Neuronal stem cell (in vitro differentiated cells): Measurements from ENCODE around the gene SIL1.

Source experiments
- DNase-seq: peaks from one replicate; pipeline ENCODE4 v3.0.0-alpha.2; 2013; ENCODE audit warnings: low spot score
- H2AFZ ChIP-seq: one replicate; pipeline ENCODE4 v1.6.1; 2013; ENCODE audit warnings: mild to moderate bottlenecking, low read length, inconsistent platforms
- H2AK5ac ChIP-seq: 2 replicates; pipeline ENCODE4 v1.6.1; 2013; ENCODE audit warnings: low read depth, mild to moderate bottlenecking, inconsistent platforms, low read length, moderate library complexity, mixed read lengths
- H2BK120ac ChIP-seq: 2 replicates; pipeline ENCODE4 v1.6.1; 2013; ENCODE audit warnings: low read depth, mild to moderate bottlenecking, inconsistent platforms, low read length, moderate library complexity, mixed read lengths
- H2BK12ac ChIP-seq: one replicate; pipeline ENCODE4 v1.6.1; 2013; ENCODE audit warnings: low read length, inconsistent platforms
- H2BK15ac ChIP-seq: 2 replicates; pipeline ENCODE4 v1.6.1; 2013; ENCODE audit warnings: mild to moderate bottlenecking, low read length, inconsistent platforms, mixed read lengths
- H2BK5ac ChIP-seq: one replicate; pipeline ENCODE4 v1.6.1; 2013; ENCODE audit warnings: inconsistent platforms, mild to moderate bottlenecking, low read length, moderate library complexity
- H3K14ac ChIP-seq: one replicate; pipeline ENCODE4 v1.6.1; 2013; ENCODE audit warnings: low read length, inconsistent platforms
- H3K18ac ChIP-seq: 2 replicates; pipeline ENCODE4 v1.6.1; 2013; ENCODE audit warnings: low read length, inconsistent platforms
- H3K23ac ChIP-seq: 2 replicates; pipeline ENCODE4 v1.6.1; 2013; ENCODE audit warnings: low read depth, mild to moderate bottlenecking, mixed read lengths, low read length, inconsistent platforms; ENCODE audit not compliant: poor library complexity
- H3K27ac ChIP-seq: replicated peaks from 3 replicates; pipeline ENCODE4 v1.5.1; 2013; ENCODE audit warnings: low read length, inconsistent platforms
- H3K27me3 ChIP-seq, 3 experiments: 2 replicates each; pipeline ENCODE4 v1.6.1; 2013; ENCODE audit warnings: low read length in 3 of 3, mild to moderate bottlenecking in 2 of 3, inconsistent platforms in 1 of 3, low read depth in 1 of 3, mixed read lengths in 1 of 3, moderate library complexity in 1 of 3; ENCODE audit not compliant: control insufficient read depth in 3 of 3, insufficient read depth in 3 of 3
- H3K36me3 ChIP-seq, 2 donors: replicated peaks in 1 of 2; 2 replicates each; pipeline ENCODE4 v1.6.1; 2013; ENCODE audit warnings: low read length in 2 of 2; ENCODE audit not compliant: control insufficient read depth in 2 of 2, insufficient read depth in 2 of 2
- H3K4ac ChIP-seq: 2 replicates; pipeline ENCODE4 v1.6.1; 2013; ENCODE audit warnings: inconsistent platforms, mild to moderate bottlenecking, low read length, moderate library complexity
- H3K4me1 ChIP-seq, 2 donors: 1 replicate in 1 of 2; 2 replicates in 1 of 2; pipeline ENCODE4 v1.6.1; 2013; ENCODE audit warnings: low read length in 2 of 2, low read depth in 1 of 2; ENCODE audit not compliant: control insufficient read depth in 2 of 2, insufficient read depth in 1 of 2
- H3K4me2 ChIP-seq: one replicate; pipeline ENCODE4 v1.6.1; 2013; ENCODE audit warnings: mild to moderate bottlenecking, low read length, inconsistent platforms; ENCODE audit not compliant: insufficient read depth, poor library complexity, severe bottlenecking
- H3K4me3 ChIP-seq, 2 donors: 2 replicates each; pipeline ENCODE4 v1.5.1; 2013; ENCODE audit warnings: low read length in 2 of 2, mild to moderate bottlenecking in 2 of 2, inconsistent platforms in 1 of 2, moderate library complexity in 1 of 2
- H3K79me1 ChIP-seq: one replicate; pipeline ENCODE4 v1.6.1; 2013; ENCODE audit warnings: low read depth, mild to moderate bottlenecking, inconsistent platforms, low read length, moderate library complexity
- H3K9ac ChIP-seq: one replicate; pipeline ENCODE4 v1.6.1; 2013; ENCODE audit warnings: mild to moderate bottlenecking, low read depth, low read length, inconsistent platforms; ENCODE audit not compliant: poor library complexity
- H3K9me3 ChIP-seq, 2 donors: replicated peaks in 1 of 2; 2 replicates each; pipeline versions ENCODE3 to v1.6.1; 2013; ENCODE audit warnings: low read length in 2 of 2, mild to moderate bottlenecking in 2 of 2, inconsistent platforms in 1 of 2, low read depth in 1 of 2, mixed read lengths in 1 of 2, moderate library complexity in 1 of 2; ENCODE audit not compliant: control insufficient read depth in 2 of 2, insufficient read depth in 1 of 2
- H4K8ac ChIP-seq: one replicate; pipeline ENCODE4 v1.6.1; 2013; ENCODE audit warnings: low read depth, mild to moderate bottlenecking, inconsistent platforms, low read length, moderate library complexity
- H4K91ac ChIP-seq: one replicate; pipeline ENCODE4 v1.6.1; 2013; ENCODE audit warnings: low read length, low read depth, mild to moderate bottlenecking, inconsistent platforms; ENCODE audit not compliant: poor library complexity
- WGBS, 2 donors: extraction: QIAGEN DNeasy Blood & Tissue Kit; methylation state at CpG; one replicate each; pipeline ENCODE4 v1.1.7; 2013; ENCODE audit warnings: missing lambda C conversion rate in 2 of 2, mixed read lengths in 1 of 2; ENCODE audit not compliant: insufficient read length in 2 of 2, insufficient replicate concordance in 1 of 2; ENCODE audit errors: extremely low coverage in 2 of 2; 5-methylcytosine and 5-hydroxymethylcytosine counted together

SIL1 gene

GRCh38 chr5:139124774-139125520 lies 73.2 kb downstream of the SIL1 start:
- Histone ChIP-seq H3K79me1 (no peaks in the 10 kb centered on the region), H3K18ac (no peak overlapping the region), H3K4me1 (no peaks in the 10 kb centered on the region), H3K23ac (no peak overlapping the region), H2BK120ac (no peak overlapping the region), H2AFZ (no peak overlapping the region), H2BK12ac (no peak overlapping the region), H2BK15ac (no peak overlapping the region), H2BK5ac (no peak overlapping the region), H3K4me2 (no peak overlapping the region), H4K91ac (no peak overlapping the region), H4K8ac (no peak overlapping the region), H2AK5ac (no peak overlapping the region), H3K4me3 (no peak overlapping the region), H3K27me3 (no peaks in the 10 kb centered on the region), H3K14ac (no peak overlapping the region), H3K9me3 (no peaks in the 10 kb centered on the region), H3K36me3 (peaks cover 0 to 20% of the 10 kb centered on the region in 2 donors), H3K9ac (no peak overlapping the region), H3K27ac (no peak overlapping the region), H3K4ac (no peak overlapping the region)
- no CpG with 5 or more reads among the region's 8 CpGs for WGBS, 2 donors
- DNase-seq = no peak

- H3K18ac ChIP-seq = no peak overlapping the region
- no peak overlapping the region for H3K4me3 ChIP-seq
- no peak for DNase-seq
- H3K9me3 ChIP-seq = no peaks in the 10 kb centered on the region
- H3K36me3 ChIP-seq = peaks cover 0 to 32% of the 10 kb centered on the region in 2 donors
- H3K4me2 ChIP-seq = no peak overlapping the region
- H4K91ac ChIP-seq = no peak overlapping the region
- no peak overlapping the region for H2AK5ac ChIP-seq
- no peak overlapping the region for H3K23ac ChIP-seq
- H3K79me1 ChIP-seq = no peaks in the 10 kb centered on the region
- no peak overlapping the region for H2AFZ ChIP-seq
- H3K9ac ChIP-seq = no peak overlapping the region
- H3K27ac ChIP-seq = no peak overlapping the region
- no peaks in the 10 kb centered on the region for H3K4me1 ChIP-seq
- no peak overlapping the region for H2BK5ac ChIP-seq
- no peak overlapping the region for H3K14ac ChIP-seq
- no peak overlapping the region for H3K4ac ChIP-seq
- H2BK12ac ChIP-seq = no peak overlapping the region
- no peak overlapping the region for H4K8ac ChIP-seq
- no peak overlapping the region for H2BK120ac ChIP-seq
- H3K27me3 ChIP-seq = no peaks in the 10 kb centered on the region
- WGBS, 2 donors = no CpG with 5 or more reads among the region's 5 CpGs
- no peak overlapping the region for H2BK15ac ChIP-seq
Observed at GRCh38 chr5:139121120-139121519, 77.0 kb downstream of the SIL1 start.

GRCh38 chr5:139120521-139120920 lies 77.6 kb downstream of the SIL1 start:
- Histone ChIP-seq H3K4me1 (no peaks in the 10 kb centered on the region), H3K36me3 (peaks cover 0 to 32% of the 10 kb centered on the region in 2 donors), H3K27me3 (no peaks in the 10 kb centered on the region), H3K79me1 (no peaks in the 10 kb centered on the region), H3K18ac (no peak overlapping the region), H3K4me3 (no peak overlapping the region), H2BK15ac (no peak overlapping the region), H4K91ac (no peak overlapping the region), H2AK5ac (no peak overlapping the region), H2BK12ac (no peak overlapping the region), H3K27ac (no peak overlapping the region), H2AFZ (no peak overlapping the region), H2BK120ac (no peak overlapping the region), H4K8ac (no peak overlapping the region), H3K23ac (no peak overlapping the region), H3K9me3 (no peaks in the 10 kb centered on the region), H3K14ac (no peak overlapping the region), H3K4me2 (no peak overlapping the region), H3K4ac (no peak overlapping the region), H3K9ac (no peak overlapping the region), H2BK5ac (no peak overlapping the region)
- no peak for DNase-seq
- no CpG with 5 or more reads among the region's 4 CpGs for WGBS, 2 donors

GRCh38 chr5:139118804-139119203 lies 79.4 kb downstream of the SIL1 start:
- Histone ChIP-seq H3K27ac (no peak overlapping the region), H3K27me3 (no peaks in the 10 kb centered on the region), H3K4me2 (no peak overlapping the region), H4K91ac (no peak overlapping the region), H4K8ac (no peak overlapping the region), H3K4me1 (no peaks in the 10 kb centered on the region), H3K4me3 (no peak overlapping the region), H3K4ac (no peak overlapping the region), H3K18ac (no peak overlapping the region), H3K14ac (no peak overlapping the region), H3K9me3 (no peaks in the 10 kb centered on the region), H2BK15ac (no peak overlapping the region), H3K36me3 (peaks cover 0 to 32% of the 10 kb centered on the region in 2 donors), H2AK5ac (no peak overlapping the region), H2BK12ac (no peak overlapping the region), H3K79me1 (no peaks in the 10 kb centered on the region), H2BK5ac (no peak overlapping the region), H3K23ac (no peak overlapping the region), H2AFZ (no peak overlapping the region), H2BK120ac (no peak overlapping the region), H3K9ac (peak overlapping the region; percentile 18)
- WGBS, 2 donors = no CpG with 5 or more reads among the region's 2 CpGs
- no peak for DNase-seq
